ACC112 (cell line): ENCODE data around the gene CFTR.
A peak's percentile ranks its signal among the peaks of the same experiment; 100 is the strongest.

Source experiments
- H2AFZ ChIP-seq: fragments of 200-600 bp; sonication (generic); one replicate; pipeline ENCODE4 v1.6.0; 2017; ENCODE audit warnings: antibody characterized with exemption, low read length; ENCODE audit not compliant: unreplicated experiment
- H3K27ac ChIP-seq: fragments of 200-600 bp; sonication (generic); 2 replicates; pipeline ENCODE4 v1.5.1; 2014; ENCODE audit warnings: low read depth, mild to moderate bottlenecking, antibody characterized with exemption, low read length, moderate library complexity
- H3K27me3 ChIP-seq: fragments of 200-600 bp; sonication (generic); 2 replicates; pipeline ENCODE4 v1.6.1; 2014; ENCODE audit warnings: mild to moderate bottlenecking, antibody characterized with exemption, low read length, moderate library complexity, mixed read lengths; ENCODE audit not compliant: insufficient read depth
- H3K36me3 ChIP-seq: fragments of 200-600 bp; sonication (generic); 2 replicates; pipeline ENCODE4 v1.6.1; 2016; ENCODE audit warnings: mild to moderate bottlenecking, antibody characterized with exemption, low read length, moderate library complexity, mixed read lengths; ENCODE audit not compliant: insufficient read depth
- H3K4me1 ChIP-seq: fragments of 200-600 bp; sonication (generic); one replicate; pipeline ENCODE4 v1.6.1; 2016; ENCODE audit warnings: low read length, mixed read lengths; ENCODE audit not compliant: insufficient read depth, unreplicated experiment, control insufficient read depth
- H3K4me3 ChIP-seq: fragments of 200-600 bp; sonication (generic); 2 replicates; pipeline ENCODE4 v1.5.1; 2014; ENCODE audit warnings: mild to moderate bottlenecking, low read depth, low read length
- H3K79me2 ChIP-seq: fragments of 200-600 bp; sonication (generic); one replicate; pipeline ENCODE4 v1.6.0; 2016; ENCODE audit warnings: low read length; ENCODE audit not compliant: control insufficient read depth, unreplicated experiment, insufficient read depth

Gene CFTR

DNA sequence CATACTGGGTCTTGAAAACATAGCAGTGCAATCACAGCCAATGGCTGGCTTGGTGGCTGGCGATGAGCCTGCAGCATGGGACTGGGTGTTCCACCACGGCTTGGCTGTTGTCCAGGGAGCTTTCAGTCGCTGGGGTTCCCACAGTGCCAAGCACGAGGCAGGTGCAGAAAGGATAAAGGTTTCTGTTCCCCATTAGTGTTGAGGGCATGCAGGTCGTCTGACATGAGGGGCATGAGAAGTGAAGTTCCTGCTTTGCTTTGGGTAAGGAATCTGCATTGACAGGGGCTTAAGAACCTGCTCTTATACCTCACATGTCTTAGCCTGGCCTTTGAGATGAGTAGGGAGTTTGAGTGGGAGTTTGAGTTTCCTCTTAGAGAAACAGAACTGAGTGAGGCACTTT, 9.0 kb upstream of the CFTR start:
- H3K27ac ChIP-seq, result no peak overlapping the region
- no peaks in the 10 kb centered on the region for H3K4me1 ChIP-seq
- H2AFZ ChIP-seq, result no peak overlapping the region
- no peak overlapping the region for H3K4me3 ChIP-seq
- H3K27me3 ChIP-seq, result no peaks in the 10 kb centered on the region
- no peaks in the 10 kb centered on the region for H3K79me2 ChIP-seq
- H3K36me3 ChIP-seq, result no peaks in the 10 kb centered on the region

GRCh38 chr7:117472335-117472734, 7.5 kb upstream of the CFTR start:
- Histone ChIP-seq H3K4me3 (no peak overlapping the region), H2AFZ (no peak overlapping the region), H3K4me1 (no peaks in the 10 kb centered on the region), H3K79me2 (no peaks in the 10 kb centered on the region), H3K36me3 (no peaks in the 10 kb centered on the region), H3K27me3 (peaks cover 6% of the 10 kb centered on the region), H3K27ac (no peak overlapping the region)

DNA sequence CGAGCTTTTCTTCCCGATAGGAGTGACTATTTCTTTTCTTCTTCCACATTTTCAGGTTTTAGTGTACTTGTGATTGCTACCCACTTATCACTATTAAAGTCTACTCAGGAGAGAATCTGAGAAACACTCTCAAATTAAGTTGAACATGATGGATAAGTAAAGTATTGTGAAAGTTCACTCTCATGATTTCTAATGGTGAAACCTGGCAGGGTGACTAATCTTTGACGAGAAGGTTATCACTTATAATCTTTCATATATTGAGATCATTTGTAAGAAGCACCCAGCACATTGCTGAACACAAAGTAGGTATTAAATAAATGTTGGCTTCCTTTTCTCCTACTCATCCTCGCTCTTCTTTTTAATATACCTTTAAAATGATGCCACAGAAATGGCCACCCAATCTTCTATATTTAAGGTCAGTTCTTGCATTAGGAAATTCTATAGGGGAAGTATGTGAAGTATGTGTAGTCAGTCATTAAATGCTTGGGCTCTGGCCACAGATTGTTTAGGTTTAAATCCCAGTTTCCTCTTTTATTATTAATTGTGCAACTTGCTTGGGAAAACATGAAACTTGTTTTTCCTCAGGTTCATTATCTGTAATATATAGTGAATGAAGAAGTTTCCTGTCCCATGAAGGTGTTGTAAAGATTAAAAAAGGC, 3.1 kb upstream of the CFTR start:
- no peak overlapping the region for H2AFZ ChIP-seq
- H3K27me3 ChIP-seq, result peaks cover 43% of the 10 kb centered on the region
- no peaks in the 10 kb centered on the region for H3K36me3 ChIP-seq
- no peak overlapping the region for H3K4me3 ChIP-seq
- no peak overlapping the region for H3K27ac ChIP-seq
- no peaks in the 10 kb centered on the region for H3K4me1 ChIP-seq
- H3K79me2 ChIP-seq, result no peaks in the 10 kb centered on the region

DNA sequence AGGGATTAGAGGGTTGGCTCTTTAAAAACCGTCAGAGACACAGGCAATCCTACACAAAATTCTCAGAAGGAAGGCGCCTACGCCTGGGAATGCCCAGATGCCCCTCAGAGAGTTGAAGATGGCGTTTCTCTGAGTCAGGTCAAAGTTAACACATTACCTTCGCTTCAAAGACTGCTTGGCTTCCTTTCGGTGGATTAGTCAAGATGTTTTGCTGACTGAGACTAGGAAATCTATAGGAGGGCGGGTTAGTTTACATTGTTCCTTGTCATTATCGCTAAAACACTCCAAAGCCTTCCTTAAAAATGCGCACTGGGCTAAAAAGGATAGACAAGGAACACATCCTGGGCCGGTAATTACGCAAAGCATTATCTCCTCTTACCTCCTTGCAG, 995 bp upstream of the CFTR start:
- Histone ChIP-seq H3K4me3 (peak overlapping the region; percentile 77; the same call in 1 of the 2 replicates), H2AFZ (no peak overlapping the region), H3K27ac (no peak overlapping the region)

GRCh38 chr7:117480055-117480362, 184 bp downstream of the CFTR start:
- Histone ChIP-seq H3K27me3 (peaks cover 45% of the 10 kb centered on the region), H2AFZ (peak overlapping the region; percentile 73), H3K4me1 (no peaks in the 10 kb centered on the region), H3K79me2 (no peaks in the 10 kb centered on the region), H3K36me3 (no peaks in the 10 kb centered on the region), H3K27ac (no peak overlapping the region), H3K4me3 (peak overlapping the region; percentile 77)

More for the DNA sequence above, 995 bp upstream of the CFTR start:
- no peaks in the 10 kb centered on the region for H3K36me3 ChIP-seq
- H3K4me1 ChIP-seq, result no peaks in the 10 kb centered on the region
- peaks cover 45% of the 10 kb centered on the region for H3K27me3 ChIP-seq
- H3K79me2 ChIP-seq, result no peaks in the 10 kb centered on the region

DNA sequence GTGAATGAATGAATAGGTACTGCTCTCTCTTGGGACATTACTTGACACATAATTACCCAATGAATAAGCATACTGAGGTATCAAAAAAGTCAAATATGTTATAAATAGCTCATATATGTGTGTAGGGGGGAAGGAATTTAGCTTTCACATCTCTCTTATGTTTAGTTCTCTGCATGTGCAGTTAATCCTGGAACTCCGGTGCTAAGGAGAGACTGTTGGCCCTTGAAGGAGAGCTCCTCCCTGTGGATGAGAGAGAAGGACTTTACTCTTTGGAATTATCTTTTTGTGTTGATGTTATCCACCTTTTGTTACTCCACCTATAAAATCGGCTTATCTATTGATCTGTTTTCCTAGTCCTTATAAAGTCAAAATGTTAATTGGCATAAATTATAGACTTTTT, 1.2 kb downstream of the CFTR start:
- Histone ChIP-seq H3K4me1 (no peaks in the 10 kb centered on the region), H2AFZ (no peak overlapping the region)

GRCh38 chr7:117485118-117485620, 5.3 kb downstream of the CFTR start:
- no peak overlapping the region for H2AFZ ChIP-seq
- H3K36me3 ChIP-seq, result no peaks in the 10 kb centered on the region
- H3K79me2 ChIP-seq, result no peaks in the 10 kb centered on the region
- H3K4me1 ChIP-seq, result no peaks in the 10 kb centered on the region
- peaks cover 17% of the 10 kb centered on the region for H3K27me3 ChIP-seq
- H3K27ac ChIP-seq, result no peak overlapping the region
- no peak overlapping the region for H3K4me3 ChIP-seq

More for the DNA sequence above, 1.2 kb downstream of the CFTR start:
- H3K27ac ChIP-seq, result no peak overlapping the region
- no peak overlapping the region for H3K4me3 ChIP-seq
- peaks cover 45% of the 10 kb centered on the region for H3K27me3 ChIP-seq
- H3K79me2 ChIP-seq, result no peaks in the 10 kb centered on the region
- H3K36me3 ChIP-seq, result no peaks in the 10 kb centered on the region

- no peaks in the 10 kb centered on the region for H3K27me3 ChIP-seq
Observed at GRCh38 chr7:117489016-117489415, 9.2 kb downstream of the CFTR start.

DNA sequence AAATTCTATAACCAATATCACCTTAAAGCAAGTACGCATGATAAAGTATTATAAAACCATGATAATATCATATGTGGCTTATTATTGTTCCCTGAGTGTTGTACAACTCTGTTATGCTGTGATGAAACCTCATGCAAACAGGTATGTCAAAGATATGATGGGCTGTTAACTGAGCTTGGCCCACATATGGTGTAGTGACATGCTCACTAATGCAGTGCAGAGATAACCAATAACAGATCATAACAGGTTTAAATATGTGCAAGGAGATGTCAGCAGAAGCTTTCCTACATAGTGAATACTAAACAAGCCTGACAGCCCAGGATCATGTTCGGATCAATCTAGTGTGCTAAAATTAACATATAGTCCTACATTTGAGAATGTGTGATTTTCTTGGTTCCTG, 9.6 kb downstream of the CFTR start:
- H3K36me3 ChIP-seq, result no peaks in the 10 kb centered on the region
- no peaks in the 10 kb centered on the region for H3K4me1 ChIP-seq
- no peak overlapping the region for H3K4me3 ChIP-seq

More at GRCh38 chr7:117489016-117489415, 9.2 kb downstream of the CFTR start:
- Histone ChIP-seq H2AFZ (no peak overlapping the region), H3K79me2 (no peaks in the 10 kb centered on the region), H3K36me3 (no peaks in the 10 kb centered on the region), H3K27ac (no peak overlapping the region), H3K4me3 (no peak overlapping the region), H3K4me1 (no peaks in the 10 kb centered on the region)

GRCh38 chr7:117489911-117490310, 10.1 kb downstream of the CFTR start:
- no peaks in the 10 kb centered on the region for H3K27me3 ChIP-seq

More for the DNA sequence above, 9.6 kb downstream of the CFTR start:
- Histone ChIP-seq H2AFZ (no peak overlapping the region), H3K79me2 (no peaks in the 10 kb centered on the region), H3K27ac (no peak overlapping the region), H3K27me3 (no peaks in the 10 kb centered on the region)

GRCh38 chr7:117492649-117493048, 12.8 kb downstream of the CFTR start:
- Histone ChIP-seq H3K4me1 (no peaks in the 10 kb centered on the region), H2AFZ (no peak overlapping the region), H3K27me3 (no peaks in the 10 kb centered on the region), H3K4me3 (no peak overlapping the region), H3K36me3 (no peaks in the 10 kb centered on the region), H3K79me2 (no peaks in the 10 kb centered on the region), H3K27ac (no peak overlapping the region)

More at GRCh38 chr7:117489911-117490310, 10.1 kb downstream of the CFTR start:
- Histone ChIP-seq H2AFZ (no peak overlapping the region), H3K36me3 (no peaks in the 10 kb centered on the region), H3K4me3 (no peak overlapping the region), H3K27ac (no peak overlapping the region), H3K4me1 (no peaks in the 10 kb centered on the region), H3K79me2 (no peaks in the 10 kb centered on the region)
